ENCODE data around the gene CD44.

Gene CD44

GRCh38 chr11:35151683-35152280 is 12.8 kb downstream of the CD44 start:
- DNase-seq (ENCODE audit: extremely low spot score), result no peak
- POLR2A ChIA-PET, result no interaction called here

GRCh38 chr11:35152575-35152974 is 13.6 kb downstream of the CD44 start:
- CTCF ChIA-PET, result interaction anchor here (1.1 to 1.7 kb wide), 3 partner anchors 10 to 13 kb away, joined by 3 to 4 read pairs (median 3); no protein-coding TSS in a partner anchor
- no peak for DNase-seq (ENCODE audit: extremely low spot score)
- POLR2A ChIA-PET, result no interaction called here
- TF ChIP-seq, protein P1, sequence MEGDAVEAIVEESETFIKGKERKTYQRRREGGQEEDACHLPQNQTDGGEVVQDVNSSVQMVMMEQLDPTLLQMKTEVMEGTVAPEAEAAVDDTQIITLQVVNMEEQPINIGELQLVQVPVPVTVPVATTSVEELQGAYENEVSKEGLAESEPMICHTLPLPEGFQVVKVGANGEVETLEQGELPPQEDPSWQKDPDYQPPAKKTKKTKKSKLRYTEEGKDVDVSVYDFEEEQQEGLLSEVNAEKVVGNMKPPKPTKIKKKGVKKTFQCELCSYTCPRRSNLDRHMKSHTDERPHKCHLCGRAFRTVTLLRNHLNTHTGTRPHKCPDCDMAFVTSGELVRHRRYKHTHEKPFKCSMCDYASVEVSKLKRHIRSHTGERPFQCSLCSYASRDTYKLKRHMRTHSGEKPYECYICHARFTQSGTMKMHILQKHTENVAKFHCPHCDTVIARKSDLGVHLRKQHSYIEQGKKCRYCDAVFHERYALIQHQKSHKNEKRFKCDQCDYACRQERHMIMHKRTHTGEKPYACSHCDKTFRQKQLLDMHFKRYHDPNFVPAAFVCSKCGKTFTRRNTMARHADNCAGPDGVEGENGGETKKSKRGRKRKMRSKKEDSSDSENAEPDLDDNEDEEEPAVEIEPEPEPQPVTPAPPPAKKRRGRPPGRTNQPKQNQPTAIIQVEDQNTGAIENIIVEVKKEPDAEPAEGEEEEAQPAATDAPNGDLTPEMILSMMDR (IDR thresholded peaks at IDR 0.05; ENCODE audit: control extremely low read depth, extremely low read depth, low read depth, missing control alignments), result no peak

More at GRCh38 chr11:35151683-35152280, 12.8 kb downstream of the CD44 start:
- TF ChIP-seq, protein P1 (IDR thresholded peaks at IDR 0.05; ENCODE audit: control extremely low read depth, extremely low read depth, low read depth, missing control alignments), result no peak
- CTCF ChIA-PET, result interaction anchor here (1.0 to 2.0 kb wide), 7 partner anchors 9 to 225 kb away, joined by 3 to 8 read pairs (median 4); no protein-coding TSS in a partner anchor

- CTCF ChIA-PET, result interaction anchor here (1.2 to 2.1 kb wide), 5 partner anchors 9 to 91 kb away, joined by 3 to 23 read pairs (median 3); no protein-coding TSS in a partner anchor
- no peak for DNase-seq (ENCODE audit: extremely low spot score)
Measured at GRCh38 chr11:35153280-35153679, 14.3 kb downstream of the CD44 start.

DNA sequence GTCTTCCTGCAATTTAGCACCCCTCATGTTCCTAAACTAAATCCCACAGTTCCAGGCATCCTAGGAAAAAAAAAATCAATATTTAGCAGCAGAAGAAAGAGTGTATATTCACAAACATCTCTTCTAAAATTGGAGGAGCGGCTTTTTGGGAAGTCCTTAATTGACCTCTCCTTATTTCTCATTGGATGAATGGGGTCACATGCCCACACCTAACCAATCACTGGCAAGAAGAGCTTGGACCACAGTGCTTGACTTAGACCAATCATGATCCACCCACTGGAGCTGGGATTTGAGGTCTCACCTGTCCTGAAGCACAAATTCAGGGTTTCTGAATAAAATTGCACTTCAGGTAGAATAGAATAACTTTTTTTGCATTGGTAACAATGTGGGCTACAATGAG is 16.0 kb downstream of the CD44 start:
- DNase-seq (ENCODE audit: extremely low spot score), result no peak
- ChIA-PET CTCF (interaction anchor here (1.3 to 2.1 kb wide), 5 partner anchors 9 to 237 kb away, joined by 3 to 23 read pairs (median 4); no protein-coding TSS in a partner anchor), POLR2A (interaction anchor here (0.6 to 1.0 kb wide), 2 partner anchors 9 to 141 kb away, joined by 3 to 5 read pairs; no protein-coding TSS in a partner anchor)
- TF ChIP-seq, protein P1 (IDR thresholded peaks at IDR 0.05; ENCODE audit: control extremely low read depth, extremely low read depth, low read depth, missing control alignments), result no peak

More at GRCh38 chr11:35153280-35153679, 14.3 kb downstream of the CD44 start:
- TF ChIP-seq, protein P1 (IDR thresholded peaks at IDR 0.05; ENCODE audit: control extremely low read depth, extremely low read depth, low read depth, missing control alignments), result no peak
- POLR2A ChIA-PET, result no interaction called here

GRCh38 chr11:35155677-35156076 is 16.7 kb downstream of the CD44 start:
- ChIA-PET CTCF (interaction anchor here (0.8 to 2.1 kb wide), 8 partner anchors 9 to 236 kb away, joined by 3 to 23 read pairs (median 4); partner anchors contain the start of gene CD44), POLR2A (interaction anchor here (1.0 kb wide), 1 partner anchor 8 kb away, joined by 3 read pairs; no protein-coding TSS in a partner anchor)
- no peak for DNase-seq (ENCODE audit: extremely low spot score)
- TF ChIP-seq, protein P1 (IDR thresholded peaks at IDR 0.05; ENCODE audit: control extremely low read depth, extremely low read depth, low read depth, missing control alignments), result no peak

- no peak for DNase-seq (ENCODE audit: extremely low spot score)
- POLR2A ChIA-PET, result no interaction called here
- TF ChIP-seq, protein P1 (IDR thresholded peaks at IDR 0.05; ENCODE audit: control extremely low read depth, extremely low read depth, low read depth, missing control alignments), result no peak
- CTCF ChIA-PET, result interaction anchor here (1.8 to 2.0 kb wide), 3 partner anchors 8 to 20 kb away, joined by 4 to 10 read pairs (median 8); no protein-coding TSS in a partner anchor
Measured at GRCh38 chr11:35157814-35158700, 19.1 kb downstream of the CD44 start.

All from GM10248 (cell line).